Endometrium (tissue), 2 donors: Measurements from ENCODE around the gene ENPP6.
"Not testable (repeated sequence)": the region's sequence is repeated elsewhere in the genome, so short reads cannot be mapped to it uniquely, and the experiment has no call there.

Experiments
- FAIRE-seq: peaks from 2 replicates; lab custom pipeline; 2012; peaks lifted over from hg19 to GRCh38; lab: Jason Lieb, UNC
- donor health status: control.
- donor health status: control.

ENPP6 gene

DNA sequence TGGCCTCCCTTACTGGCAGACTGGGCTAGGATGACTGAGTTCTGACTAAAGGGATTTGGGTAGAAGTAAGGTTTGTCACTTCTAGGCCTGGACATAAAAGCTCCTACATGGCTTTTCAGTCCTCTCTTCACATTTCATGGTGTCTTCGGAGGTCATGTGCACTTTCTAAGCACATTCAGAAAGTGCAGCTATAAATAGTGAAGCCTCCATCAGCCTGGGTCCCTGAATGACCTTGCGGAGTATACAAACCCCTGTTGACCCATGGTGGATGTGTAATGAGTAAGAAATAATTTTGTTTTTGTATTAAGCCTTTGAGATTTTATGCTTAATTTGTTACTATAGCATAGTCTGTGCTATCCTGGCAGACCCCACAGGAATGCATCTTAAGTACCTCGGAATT lies 158.6 kb downstream of the ENPP6 start:
- FAIRE-seq = no peak

DNA sequence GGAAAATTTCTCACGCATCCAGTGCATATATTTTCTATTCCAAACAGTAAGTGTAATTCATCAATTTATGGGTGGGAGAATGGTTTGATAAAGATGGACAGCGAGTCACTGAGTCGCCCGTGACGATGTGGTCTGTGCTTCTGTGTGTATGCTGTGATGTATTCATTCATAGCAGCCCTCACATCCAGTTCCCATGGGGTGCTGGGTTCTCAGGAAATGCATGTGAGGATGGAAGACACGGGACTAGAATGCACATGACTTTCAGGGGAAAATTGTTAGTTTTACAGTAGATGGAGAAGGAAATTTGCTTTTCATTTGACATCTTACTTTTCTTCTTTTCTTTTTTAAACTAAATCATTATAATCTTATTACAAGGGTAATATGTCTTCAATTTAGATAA lies 159.6 kb downstream of the ENPP6 start:
- FAIRE-seq = no peak

DNA sequence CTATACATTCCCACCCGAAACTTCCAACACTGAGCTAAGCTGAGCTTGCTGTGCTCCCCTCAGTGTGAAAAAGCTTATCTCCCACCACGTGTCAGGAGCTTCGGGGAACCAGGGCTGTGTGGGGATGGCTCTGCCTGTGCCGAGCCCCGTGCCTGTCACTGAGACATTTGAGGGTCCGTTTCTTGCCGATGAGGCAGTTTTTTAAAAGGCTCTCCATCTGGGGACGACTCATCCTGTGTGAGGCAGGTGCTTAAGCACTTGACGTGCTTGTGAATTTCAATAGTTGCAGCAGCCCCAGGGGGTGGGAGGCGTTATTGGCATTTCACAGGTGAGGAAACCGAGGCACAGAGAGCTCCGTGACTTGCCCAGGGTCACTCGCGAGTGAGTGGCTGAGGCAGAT lies 160.8 kb downstream of the ENPP6 start:
- no peak for FAIRE-seq

GRCh38 chr4:184053434-184053833 lies 164.2 kb downstream of the ENPP6 start:
- no peak for FAIRE-seq

- no peak for FAIRE-seq
Observed at GRCh38 chr4:184052616-184053015, 165.1 kb downstream of the ENPP6 start.

DNA sequence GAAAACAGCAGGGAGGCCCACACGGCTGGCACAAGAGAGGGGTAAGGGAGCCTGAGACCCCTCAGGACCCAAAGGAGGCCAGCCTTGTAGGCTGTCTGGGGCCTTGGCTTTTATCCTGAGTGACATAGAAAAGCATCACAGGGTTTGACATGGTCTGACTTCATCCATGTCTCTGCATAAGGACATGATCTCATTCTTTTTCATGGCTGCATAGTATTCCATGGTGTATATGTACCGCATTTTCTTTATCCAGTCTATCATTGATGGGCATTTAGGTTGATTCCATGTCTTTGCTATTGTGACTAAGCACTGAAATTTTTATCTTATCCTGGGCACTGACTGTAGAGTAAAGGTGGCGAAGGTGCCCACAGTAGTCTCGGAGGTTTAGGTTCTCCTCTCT lies 166.4 kb downstream of the ENPP6 start:
- FAIRE-seq = not testable (repeated sequence)

DNA sequence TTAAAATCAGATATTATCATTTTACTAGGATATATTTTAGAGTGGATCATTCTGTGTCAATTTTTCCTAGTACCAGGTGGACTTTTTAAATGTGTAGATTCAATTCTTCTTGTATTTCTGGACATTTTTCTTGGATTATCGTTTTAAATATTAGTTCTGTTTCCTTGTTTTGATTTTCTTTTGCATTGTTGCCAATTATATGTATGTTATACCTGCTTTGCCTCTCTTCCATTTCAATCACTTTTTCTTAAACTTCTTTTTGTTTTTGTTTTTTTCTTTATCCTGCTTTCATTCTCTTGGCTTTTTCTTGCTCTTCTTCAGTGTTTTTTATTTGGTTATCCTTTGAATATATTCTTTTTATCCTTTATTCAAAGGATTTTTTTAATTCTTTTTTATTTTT lies 171.5 kb downstream of the ENPP6 start:
- FAIRE-seq = no peak

DNA sequence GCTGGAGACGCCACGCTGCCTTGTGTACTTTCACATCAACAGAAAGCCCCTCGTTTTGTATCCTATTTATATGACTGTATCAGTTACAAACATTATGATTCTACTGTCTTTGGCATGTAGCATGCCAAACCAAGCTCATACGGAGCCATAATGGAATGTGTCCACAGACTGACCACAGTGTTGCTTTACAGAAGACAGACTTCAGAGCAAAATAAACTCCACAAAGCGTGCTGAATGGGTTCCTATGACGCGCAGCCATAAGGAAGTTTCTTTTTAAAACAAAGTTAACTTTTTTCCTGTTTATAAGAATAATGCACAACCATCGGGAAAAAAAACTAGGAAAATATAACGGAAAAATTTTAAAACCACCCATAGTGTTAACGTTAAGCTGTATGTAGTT lies 176.5 kb downstream of the ENPP6 start:
- no peak for FAIRE-seq

DNA sequence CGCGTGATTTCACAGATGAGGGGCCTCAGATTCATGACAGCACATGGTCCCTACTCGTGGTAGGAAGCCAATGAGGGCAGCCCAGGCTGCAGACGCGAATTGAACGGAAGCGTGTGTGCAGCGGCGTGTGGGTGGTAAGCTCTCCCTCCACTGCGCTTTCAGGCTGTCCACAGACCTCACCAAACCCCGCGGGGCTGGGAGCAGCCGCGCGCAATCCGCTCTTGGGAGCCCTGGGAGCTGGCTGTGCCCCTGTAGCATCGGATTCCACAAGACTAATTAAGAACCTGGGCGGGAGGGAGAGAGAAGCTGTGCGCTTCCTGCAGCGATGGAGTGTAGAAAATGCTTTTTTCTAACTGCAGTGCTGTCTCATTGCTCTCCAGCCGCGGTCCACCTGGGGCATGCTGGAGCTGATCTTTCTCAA lies 177.7 kb downstream of the ENPP6 start:
- no peak for FAIRE-seq
